Testis (tissue), 3 donors: ENCODE results near the gene COQ9. TPM values are rescaled to one million over a fixed set of nuclear protein-coding genes. Genes with fewer than 3 reads are reported as not detected.

Experiments used
- DNase-seq: peaks from one replicate; pipeline ENCODE4 v3.0.0-alpha.2; 2019
- H3K27ac ChIP-seq, 2 donors: fragments of 200-600 bp; sonication (generic); one replicate each; pipeline ENCODE4 v1.5.1; 2019
- H3K27me3 ChIP-seq: fragments of 200-600 bp; sonication (generic); one replicate; pipeline ENCODE4 v1.5.1; 2019
- H3K36me3 ChIP-seq: fragments of 200-600 bp; sonication (generic); one replicate; pipeline ENCODE4 v1.5.1; 2017; ENCODE audit warnings: low read depth; ENCODE audit errors: missing control alignments
- H3K4me1 ChIP-seq: fragments of 200-600 bp; sonication (generic); one replicate; pipeline ENCODE4 v1.5.1; 2019
- H3K4me3 ChIP-seq, 2 donors: fragments of 200-600 bp; sonication (generic); one replicate each; pipeline ENCODE4 v1.5.1; 2017 to 2019
- H3K9me3 ChIP-seq: fragments of 200-600 bp; sonication (generic); one replicate; pipeline ENCODE4 v1.5.1; 2017
- POLR2A ChIP-seq: fragments of 450-650 bp; IDR thresholded peaks from one replicate; pipeline ENCODE4 v1.6.1; 2017; ENCODE audit warnings: antibody characterized with exemption, mild to moderate bottlenecking, moderate library complexity
- WGBS, 2 donors: methylation state at CpG; one replicate each; pipeline ENCODE4 v1.1.5; 2018; 5-methylcytosine and 5-hydroxymethylcytosine counted together
- intact Hi-C: fragments of 100-400 bp; cut with DNase I; formaldehyde crosslinking; loops from one replicate; pipeline ENCODE4 v1.15.1; 2023; ENCODE audit warnings: low total_unique reads
- polyA plus RNA-seq: library from polyadenylated mRNA; stranded (reverse); fragments of 350-450 nt; fragmentation: Illumina TruSeq; extraction: RNeasy Lipid Tissue Mini Kit (QIAGEN cat#74804); gene quantifications from one replicate; pipeline ENCODE4 v1.2.3, GENCODE V29; 2014; ENCODE audit warnings: low read depth, low replicate concordance; ENCODE audit not compliant: insufficient read depth
- total RNA-seq, 2 donors: library from RNA; depleted of rRNA; stranded (reverse); fragments of >200 nt; gene quantifications; one replicate each; pipeline ENCODE4 v1.2.3, GENCODE V29; 2016
- TF ChIP-seq, protein P1 (sequence below), 3 experiments: fragments of 450-650 bp in 2 of 3; fragments of 200-600 bp in 1 of 3; sonication (generic) in 1 of 3; IDR thresholded peaks; one replicate each; pipeline ENCODE4 v1.5.1; 2016 to 2019; ENCODE audit warnings: antibody characterized with exemption in 3 of 3, mild to moderate bottlenecking in 2 of 3, moderate library complexity in 1 of 3

COQ9 gene
- total and polyA plus RNA-seq, 3 donors from 2014 or later = 74.1 to 93.5 (median 77.1) TPM

- Histone ChIP-seq H3K27me3 (no peaks in the 10 kb centered on the region), H3K27ac (no peak overlapping the region), H3K4me3 (no peak overlapping the region), H3K9me3 (no peaks in the 10 kb centered on the region), H3K4me1 (peaks cover 7% of the 10 kb centered on the region), H3K36me3 (no peaks in the 10 kb centered on the region)
- TF ChIP-seq, protein P1, sequence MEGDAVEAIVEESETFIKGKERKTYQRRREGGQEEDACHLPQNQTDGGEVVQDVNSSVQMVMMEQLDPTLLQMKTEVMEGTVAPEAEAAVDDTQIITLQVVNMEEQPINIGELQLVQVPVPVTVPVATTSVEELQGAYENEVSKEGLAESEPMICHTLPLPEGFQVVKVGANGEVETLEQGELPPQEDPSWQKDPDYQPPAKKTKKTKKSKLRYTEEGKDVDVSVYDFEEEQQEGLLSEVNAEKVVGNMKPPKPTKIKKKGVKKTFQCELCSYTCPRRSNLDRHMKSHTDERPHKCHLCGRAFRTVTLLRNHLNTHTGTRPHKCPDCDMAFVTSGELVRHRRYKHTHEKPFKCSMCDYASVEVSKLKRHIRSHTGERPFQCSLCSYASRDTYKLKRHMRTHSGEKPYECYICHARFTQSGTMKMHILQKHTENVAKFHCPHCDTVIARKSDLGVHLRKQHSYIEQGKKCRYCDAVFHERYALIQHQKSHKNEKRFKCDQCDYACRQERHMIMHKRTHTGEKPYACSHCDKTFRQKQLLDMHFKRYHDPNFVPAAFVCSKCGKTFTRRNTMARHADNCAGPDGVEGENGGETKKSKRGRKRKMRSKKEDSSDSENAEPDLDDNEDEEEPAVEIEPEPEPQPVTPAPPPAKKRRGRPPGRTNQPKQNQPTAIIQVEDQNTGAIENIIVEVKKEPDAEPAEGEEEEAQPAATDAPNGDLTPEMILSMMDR (IDR thresholded peaks at IDR 0.05) = no peak
- no peak for TF ChIP-seq POLR2A
- intact Hi-C loops = no loop called here
- DNase-seq = no peak
- WGBS, 2 donors = 79 to 84% methylated on average over 3 of the region's 3 CpGs
Measured at GRCh38 chr16:57444711-57445110, 2.6 kb upstream of the COQ9 start.

DNA sequence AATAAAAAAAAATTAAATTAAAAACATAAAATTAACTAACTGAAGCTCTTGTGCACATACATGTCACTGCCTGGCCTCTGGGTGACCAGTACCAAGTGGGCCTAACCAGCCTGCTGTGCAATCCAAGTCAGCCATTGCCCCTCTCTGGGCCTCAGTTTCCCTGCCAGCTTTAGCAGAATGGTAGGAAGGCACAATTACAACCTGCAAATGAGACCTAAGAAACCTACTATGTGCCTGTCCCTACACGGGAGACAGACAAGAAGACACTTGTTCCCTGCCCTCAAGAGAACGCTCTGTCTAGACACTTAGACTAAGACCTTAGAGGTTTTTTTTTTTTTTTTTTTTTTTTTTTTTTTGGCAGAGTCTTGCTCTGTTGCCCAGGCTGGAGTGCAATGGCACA is 1.8 kb upstream of the COQ9 start:
- WGBS, 2 donors = 73 to 82% methylated on average over 2 of the region's 2 CpGs
- peaks cover 7% of the 10 kb centered on the region for H3K4me1 ChIP-seq
- no peak overlapping the region for H3K27ac ChIP-seq
- intact Hi-C loops = no loop called here
- H3K36me3 ChIP-seq = no peaks in the 10 kb centered on the region
- H3K27me3 ChIP-seq = no peaks in the 10 kb centered on the region
- H3K4me3 ChIP-seq = no peak overlapping the region
- no peaks in the 10 kb centered on the region for H3K9me3 ChIP-seq
- DNase-seq = no peak
- TF ChIP-seq, protein P1 (IDR thresholded peaks at IDR 0.05) = no peak
- no peak for TF ChIP-seq POLR2A

DNA sequence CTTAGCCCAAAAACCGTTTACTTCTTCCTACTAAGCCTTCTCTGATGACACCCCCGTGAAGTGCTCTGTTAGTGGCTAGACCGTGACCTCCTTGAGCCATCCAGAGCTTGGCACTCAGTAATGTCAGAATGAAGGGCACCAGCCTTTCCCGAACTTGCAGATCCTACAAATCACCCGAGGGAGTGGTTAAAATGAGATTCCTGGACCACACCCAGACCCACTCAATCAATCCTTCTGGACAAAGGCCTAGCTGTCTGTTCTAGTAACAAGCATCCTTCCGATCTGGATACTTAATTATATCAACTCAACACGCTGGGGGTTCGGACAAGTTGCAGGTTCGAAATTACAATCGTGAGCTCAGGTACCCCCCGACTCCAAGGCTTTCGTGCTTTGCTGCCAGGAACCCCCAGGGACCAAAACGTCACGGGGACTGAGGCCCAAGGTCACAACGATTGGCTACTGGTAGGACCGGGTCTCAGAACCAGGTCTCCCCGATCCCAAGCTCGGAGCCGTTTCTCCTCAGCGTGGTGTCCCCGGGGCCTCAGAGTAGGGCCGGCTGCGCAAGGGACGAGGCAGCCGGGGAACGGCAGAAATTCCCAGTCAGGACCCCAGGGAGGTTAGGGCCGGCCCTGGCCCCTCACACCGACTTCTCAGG is 621 bp upstream of the COQ9 start:
- H3K9me3 ChIP-seq = no peaks in the 10 kb centered on the region
- WGBS, 2 donors = 2 to 3% methylated on average over 20 to 21 of the region's 28 CpGs
- peak; percentile 38 for DNase-seq
- peak overlapping the region; percentile 95 to 99 for H3K4me3 ChIP-seq
- H3K36me3 ChIP-seq = no peaks in the 10 kb centered on the region
- H3K27ac ChIP-seq = peak overlapping the region; percentile 82 to 90
- intact Hi-C loops = no loop called here
- peaks cover 7% of the 10 kb centered on the region for H3K4me1 ChIP-seq
- TF ChIP-seq, protein P1 (IDR thresholded peaks at IDR 0.05) = no peak
- TF ChIP-seq POLR2A = no peak
- no peaks in the 10 kb centered on the region for H3K27me3 ChIP-seq

DNA sequence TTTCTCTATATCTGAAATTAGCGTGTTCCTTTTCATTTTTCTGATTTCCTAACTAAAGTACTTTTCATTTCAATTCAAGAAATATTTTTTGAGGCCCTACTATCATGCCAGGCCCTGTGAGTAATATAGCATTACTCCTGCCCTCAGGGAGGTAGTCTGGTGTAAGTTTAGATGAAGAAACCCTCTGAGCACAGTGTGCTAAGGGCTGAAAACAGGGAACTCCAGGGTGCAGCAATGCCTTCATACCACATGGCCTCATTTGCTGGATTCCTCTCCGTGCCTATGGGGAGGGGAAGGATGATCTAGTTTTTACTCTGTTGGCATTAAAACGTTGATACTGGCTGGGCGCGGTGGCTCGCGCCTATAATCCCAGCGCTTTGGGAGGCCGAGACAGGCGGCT is 4.7 kb downstream of the COQ9 start:
- WGBS, 2 donors = 95 to 98% methylated on average over 9 to 10 of the region's 10 CpGs
- intact Hi-C loops = no loop called here
- no peak overlapping the region for H3K27ac ChIP-seq
- DNase-seq = no peak
- no peaks in the 10 kb centered on the region for H3K4me1 ChIP-seq
- no peaks in the 10 kb centered on the region for H3K9me3 ChIP-seq
- TF ChIP-seq, protein P1 (IDR thresholded peaks at IDR 0.05) = no peak
- no peak for TF ChIP-seq POLR2A
- H3K27me3 ChIP-seq = no peaks in the 10 kb centered on the region
- H3K4me3 ChIP-seq = no peak overlapping the region
- H3K36me3 ChIP-seq = no peaks in the 10 kb centered on the region
